Subcutaneous abdominal adipose tissue (tissue), 5 donors: ENCODE results near the gene KCNQ1.

Source experiments
- H3K27ac ChIP-seq: one replicate; pipeline ENCODE4 v1.7.0; 2013; ENCODE audit warnings: low read depth, mild to moderate bottlenecking, inconsistent platforms, low read length, moderate library complexity
- H3K27me3 ChIP-seq, 5 donors: one replicate each; pipeline ENCODE4 v1.7.0; 2013; ENCODE audit warnings: low read length in 5 of 5, inconsistent platforms in 1 of 5; ENCODE audit not compliant: control insufficient read depth in 5 of 5, insufficient read depth in 4 of 5
- H3K36me3 ChIP-seq, 5 donors: one replicate each; pipeline ENCODE4 v1.7.0; 2013; ENCODE audit warnings: low read length in 5 of 5; ENCODE audit not compliant: control insufficient read depth in 5 of 5, insufficient read depth in 5 of 5
- H3K4me1 ChIP-seq, 5 donors: one replicate each; pipeline ENCODE4 v1.7.0; 2013; ENCODE audit warnings: low read length in 5 of 5, mild to moderate bottlenecking in 3 of 5, moderate library complexity in 1 of 5; ENCODE audit not compliant: control insufficient read depth in 5 of 5, insufficient read depth in 5 of 5
- H3K4me3 ChIP-seq, 5 donors: one replicate each; pipeline ENCODE4 v1.7.0; 2013; ENCODE audit warnings: low read length in 5 of 5, low read depth in 1 of 5
- H3K9ac ChIP-seq, 5 donors: one replicate each; pipeline ENCODE4 v1.7.0; 2013; ENCODE audit warnings: low read length in 5 of 5, mild to moderate bottlenecking in 4 of 5, moderate library complexity in 3 of 5
- H3K9me3 ChIP-seq, 5 donors: one replicate each; pipeline ENCODE4 v1.7.0; 2013; ENCODE audit warnings: low read length in 5 of 5; ENCODE audit not compliant: control insufficient read depth in 5 of 5
- donor health status: healthy.
- donor health status: healthy.
- donor health status: healthy.
- donor health status: healthy.
- donor health status: healthy.

Gene KCNQ1

DNA sequence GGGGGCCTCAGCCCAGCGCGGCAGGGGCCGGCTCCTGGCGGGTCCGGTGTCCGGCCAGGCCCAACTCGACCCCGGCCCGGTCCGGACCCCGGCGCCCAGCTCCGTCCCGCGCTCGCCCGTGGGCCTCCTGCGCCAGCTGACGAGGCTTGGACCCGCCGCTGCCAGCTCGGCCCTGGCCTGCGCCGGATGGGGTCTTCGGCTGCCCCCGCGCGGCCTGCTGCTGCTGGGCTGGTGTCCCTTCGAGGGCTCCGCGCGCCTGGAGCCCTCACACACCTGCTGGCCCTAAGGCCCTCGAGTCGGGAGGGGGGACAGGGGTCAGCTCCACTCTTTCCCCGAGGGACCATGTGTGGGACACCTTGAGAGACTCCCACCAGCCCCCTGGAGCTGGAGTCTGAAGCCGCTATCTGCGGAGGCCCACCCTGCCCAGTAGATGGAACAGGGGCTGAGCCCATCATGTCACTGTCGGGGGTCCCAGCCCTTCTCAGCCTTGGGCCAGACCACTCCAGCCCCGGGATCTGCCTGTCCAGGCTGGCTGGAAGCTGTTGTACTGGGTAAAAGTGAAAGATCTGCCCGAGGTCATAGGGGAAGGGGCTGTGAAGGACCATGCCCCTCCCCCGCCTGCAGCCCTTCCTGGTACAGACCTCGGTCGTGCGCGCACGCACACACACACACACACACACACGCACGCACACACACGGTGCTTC is 441.5 kb downstream of the KCNQ1 start:
- peak overlapping the region in 1 of 5 donors; percentile 11 for H3K9ac ChIP-seq
- H3K36me3 ChIP-seq, result peaks cover 0 to 5% (median 0%) of the 10 kb centered on the region in 5 donors
- no peaks in the 10 kb centered on the region for H3K9me3 ChIP-seq
- H3K4me3 ChIP-seq, result peak overlapping the region in 4 of 5 donors; percentile 17 to 62 (median 40)
- no peaks in the 10 kb centered on the region for H3K27me3 ChIP-seq
- no peak overlapping the region for H3K27ac ChIP-seq
- peaks cover 0 to 57% (median 44%) of the 10 kb centered on the region in 5 donors for H3K4me1 ChIP-seq

DNA sequence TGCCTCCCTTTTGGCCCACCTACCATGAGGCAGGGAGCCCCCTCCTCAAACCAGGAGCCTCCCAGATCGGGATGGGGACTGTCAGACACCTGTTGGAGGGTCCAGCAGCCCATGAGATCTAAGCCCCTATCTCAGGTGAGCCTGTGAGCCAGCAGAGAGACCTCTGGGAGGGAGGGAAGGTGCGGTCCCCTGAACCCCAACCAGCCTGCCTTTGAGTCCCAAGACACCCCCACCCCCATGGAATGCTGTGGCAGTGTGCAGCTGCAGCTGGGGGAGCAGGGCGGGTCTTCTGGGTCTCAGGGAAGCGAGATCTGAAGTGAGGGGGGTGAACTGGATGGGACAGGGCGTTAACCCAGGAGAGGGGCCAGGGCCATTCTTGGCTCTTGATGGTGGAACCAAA is 442.1 kb downstream of the KCNQ1 start:
- no peak overlapping the region for H3K9ac ChIP-seq
- H3K36me3 ChIP-seq, result peaks cover 0 to 5% (median 0%) of the 10 kb centered on the region in 5 donors
- no peaks in the 10 kb centered on the region for H3K27me3 ChIP-seq
- no peak overlapping the region for H3K4me3 ChIP-seq
- H3K9me3 ChIP-seq, result no peaks in the 10 kb centered on the region
- no peak overlapping the region for H3K27ac ChIP-seq
- H3K4me1 ChIP-seq, result peaks cover under 1 to 57% (median 44%) of the 10 kb centered on the region in 5 donors

DNA sequence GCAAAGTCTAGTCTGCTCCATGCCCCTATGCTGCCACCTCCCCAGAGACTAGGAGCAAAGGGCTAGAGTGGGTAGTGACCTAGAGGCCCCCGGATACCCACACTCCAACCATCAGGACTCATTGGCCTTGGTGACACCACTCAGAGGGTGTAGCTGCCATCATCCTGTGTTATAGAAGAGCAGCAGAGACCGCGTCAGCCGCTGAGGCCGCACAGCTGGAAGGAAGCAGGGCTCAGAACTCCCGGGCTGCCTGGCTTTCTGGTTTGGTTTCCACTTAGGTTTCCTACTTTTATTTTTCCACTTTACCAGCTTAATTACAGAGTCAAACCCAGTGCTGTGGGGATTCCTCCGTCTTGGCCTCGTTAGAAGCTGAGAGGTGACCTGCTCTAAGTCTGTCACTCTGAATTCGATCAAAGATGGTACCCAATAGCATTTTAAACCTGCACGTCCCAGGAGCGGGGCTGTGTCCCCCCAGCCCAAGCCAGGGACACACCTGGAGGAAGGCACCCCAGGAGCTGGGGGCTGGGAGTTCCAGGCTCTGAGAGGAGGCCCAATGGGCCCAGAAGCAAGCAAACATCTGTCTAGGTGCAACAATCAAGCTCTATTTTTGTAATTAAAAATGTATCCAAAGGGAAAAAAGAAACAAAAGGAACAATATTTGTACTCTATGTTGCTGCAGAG is 442.8 kb downstream of the KCNQ1 start:
- Histone ChIP-seq H3K4me3 (no peak overlapping the region), H3K36me3 (peaks cover 0 to 3% (median 0%) of the 10 kb centered on the region in 5 donors), H3K9me3 (no peaks in the 10 kb centered on the region), H3K4me1 (peaks cover 1 to 56% (median 44%) of the 10 kb centered on the region in 5 donors), H3K27ac (no peak overlapping the region), H3K9ac (no peak overlapping the region), H3K27me3 (no peaks in the 10 kb centered on the region)

DNA sequence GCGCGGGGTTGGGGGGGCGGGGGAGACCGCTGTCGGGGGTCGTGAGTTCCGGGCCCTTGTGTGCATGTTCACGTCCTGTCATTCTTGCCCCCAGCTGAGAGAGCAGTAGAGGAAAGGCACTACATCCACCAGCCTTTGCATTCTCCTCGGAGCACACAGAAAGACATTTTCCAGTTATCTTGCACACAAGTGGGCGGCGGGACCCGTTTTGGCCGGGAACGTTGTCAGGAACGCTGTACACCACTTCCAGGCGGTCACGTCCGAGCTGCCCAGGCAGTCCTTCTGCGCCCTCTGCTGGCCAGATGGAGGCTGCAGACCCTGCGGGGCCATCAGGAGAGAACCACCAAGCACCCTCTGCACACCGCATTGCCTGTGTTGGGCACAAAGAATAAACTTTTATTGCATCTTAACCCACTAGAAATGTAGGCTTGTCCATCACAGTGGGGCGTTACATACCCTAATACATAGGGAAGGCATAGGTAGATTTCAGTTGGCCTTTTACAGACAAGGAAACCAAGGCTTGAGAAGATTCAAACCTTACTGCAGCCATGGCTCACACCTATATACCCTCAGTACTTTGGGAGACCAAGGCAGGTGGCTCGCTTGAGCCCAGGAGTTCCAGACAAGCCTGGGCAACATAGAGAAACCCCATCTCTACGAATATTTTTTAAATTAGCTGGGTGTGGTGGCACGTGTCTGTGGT is 443.6 kb downstream of the KCNQ1 start:
- H3K4me1 ChIP-seq, result peaks cover 1 to 55% (median 41%) of the 10 kb centered on the region in 5 donors
- no peak overlapping the region for H3K9ac ChIP-seq
- H3K9me3 ChIP-seq, result no peaks in the 10 kb centered on the region
- no peaks in the 10 kb centered on the region for H3K36me3 ChIP-seq
- no peak overlapping the region for H3K27ac ChIP-seq
- H3K4me3 ChIP-seq, result no peak overlapping the region
- no peaks in the 10 kb centered on the region for H3K27me3 ChIP-seq

DNA sequence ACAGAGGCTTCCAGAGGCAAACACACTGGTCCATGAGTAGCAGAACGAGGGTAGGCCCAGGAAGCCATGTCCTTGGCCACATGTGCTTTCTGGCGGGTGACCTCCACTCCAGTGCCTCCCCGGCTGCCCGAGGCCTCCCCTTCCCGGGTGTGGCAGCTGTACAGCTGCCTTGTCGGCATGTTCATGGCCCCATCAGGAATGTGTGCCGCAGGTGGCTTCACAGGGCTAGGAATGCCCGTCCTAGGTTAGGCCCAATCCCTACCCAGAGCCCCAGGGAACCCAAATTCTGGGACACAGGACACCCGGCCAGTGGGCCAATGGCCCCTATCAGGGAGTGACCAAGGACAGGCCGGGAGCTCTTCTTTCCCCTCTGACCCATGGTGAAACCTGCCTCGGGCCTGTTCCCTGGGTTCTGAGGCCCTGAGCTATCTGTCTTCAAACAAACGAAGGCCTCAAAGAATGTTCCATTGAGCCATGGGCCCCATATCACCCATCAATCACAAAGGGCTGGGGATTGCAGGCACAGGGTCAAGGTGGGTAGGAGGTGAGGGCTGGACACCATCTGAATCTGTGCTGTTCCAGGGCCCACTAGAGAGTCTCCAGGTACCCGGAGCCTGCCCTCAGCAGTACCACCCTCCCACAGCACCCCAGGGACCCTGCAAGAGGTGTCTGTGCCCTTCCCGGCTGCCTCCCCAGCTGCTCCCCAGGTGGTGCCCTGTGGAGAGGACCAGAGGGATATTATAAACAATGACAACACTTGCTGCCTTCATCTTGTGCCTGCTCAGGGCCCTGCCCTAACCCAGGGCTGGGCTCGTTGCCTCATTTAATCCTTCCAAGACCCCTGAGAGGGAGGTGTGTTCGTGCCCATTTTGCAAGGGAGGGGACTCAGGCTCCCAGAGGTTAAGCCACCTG is 444.8 kb downstream of the KCNQ1 start:
- Histone ChIP-seq H3K27me3 (no peaks in the 10 kb centered on the region), H3K27ac (no peak overlapping the region), H3K4me3 (no peak overlapping the region), H3K9ac (no peak overlapping the region), H3K9me3 (no peaks in the 10 kb centered on the region), H3K4me1 (peaks cover 1 to 55% (median 41%) of the 10 kb centered on the region in 5 donors), H3K36me3 (no peaks in the 10 kb centered on the region)

DNA sequence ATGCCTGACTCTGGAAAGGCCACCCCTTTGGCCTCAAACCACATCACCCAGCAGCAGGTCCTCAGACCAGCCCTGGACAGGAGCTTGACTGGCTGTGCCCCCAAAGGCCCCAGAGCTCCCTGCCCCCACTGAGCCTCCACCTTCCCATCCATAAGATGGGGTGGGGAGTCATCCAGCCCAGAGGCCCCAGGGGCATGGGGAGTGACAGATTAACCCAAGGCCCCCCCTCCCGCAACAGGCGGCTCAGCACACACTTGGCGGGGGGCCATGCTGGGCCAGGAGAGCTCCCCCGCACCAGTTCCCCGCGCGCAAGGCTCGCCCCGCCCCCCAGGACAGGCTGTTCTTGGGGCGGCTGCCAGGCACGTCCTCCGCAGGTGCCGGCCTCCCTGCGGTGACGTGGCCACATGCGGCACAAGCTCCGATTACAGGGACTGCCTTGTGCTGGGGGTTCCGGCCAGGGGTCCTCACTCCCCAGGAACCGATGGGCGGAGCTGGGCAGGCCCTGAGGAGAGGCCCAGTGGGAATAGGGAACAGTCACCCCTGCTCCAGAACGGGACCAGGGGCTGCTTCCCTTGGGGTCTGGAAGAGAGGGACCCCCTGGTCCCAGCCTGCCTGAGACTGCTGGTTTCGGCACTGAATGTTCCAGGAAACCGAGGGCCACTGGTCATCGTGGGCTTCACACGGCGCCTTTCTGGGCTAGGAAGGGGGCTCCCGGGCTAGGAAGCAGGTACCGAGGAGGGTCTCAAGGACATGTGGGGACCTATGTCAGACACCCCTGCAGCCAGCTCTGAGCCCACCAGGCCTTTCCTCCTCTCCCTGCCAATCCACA is 445.9 kb downstream of the KCNQ1 start:
- H3K36me3 ChIP-seq, result no peaks in the 10 kb centered on the region
- H3K4me3 ChIP-seq, result no peak overlapping the region
- no peaks in the 10 kb centered on the region for H3K9me3 ChIP-seq
- H3K27ac ChIP-seq, result no peak overlapping the region
- no peak overlapping the region for H3K9ac ChIP-seq
- peaks cover 1 to 46% (median 36%) of the 10 kb centered on the region in 5 donors for H3K4me1 ChIP-seq
- H3K27me3 ChIP-seq, result no peaks in the 10 kb centered on the region

DNA sequence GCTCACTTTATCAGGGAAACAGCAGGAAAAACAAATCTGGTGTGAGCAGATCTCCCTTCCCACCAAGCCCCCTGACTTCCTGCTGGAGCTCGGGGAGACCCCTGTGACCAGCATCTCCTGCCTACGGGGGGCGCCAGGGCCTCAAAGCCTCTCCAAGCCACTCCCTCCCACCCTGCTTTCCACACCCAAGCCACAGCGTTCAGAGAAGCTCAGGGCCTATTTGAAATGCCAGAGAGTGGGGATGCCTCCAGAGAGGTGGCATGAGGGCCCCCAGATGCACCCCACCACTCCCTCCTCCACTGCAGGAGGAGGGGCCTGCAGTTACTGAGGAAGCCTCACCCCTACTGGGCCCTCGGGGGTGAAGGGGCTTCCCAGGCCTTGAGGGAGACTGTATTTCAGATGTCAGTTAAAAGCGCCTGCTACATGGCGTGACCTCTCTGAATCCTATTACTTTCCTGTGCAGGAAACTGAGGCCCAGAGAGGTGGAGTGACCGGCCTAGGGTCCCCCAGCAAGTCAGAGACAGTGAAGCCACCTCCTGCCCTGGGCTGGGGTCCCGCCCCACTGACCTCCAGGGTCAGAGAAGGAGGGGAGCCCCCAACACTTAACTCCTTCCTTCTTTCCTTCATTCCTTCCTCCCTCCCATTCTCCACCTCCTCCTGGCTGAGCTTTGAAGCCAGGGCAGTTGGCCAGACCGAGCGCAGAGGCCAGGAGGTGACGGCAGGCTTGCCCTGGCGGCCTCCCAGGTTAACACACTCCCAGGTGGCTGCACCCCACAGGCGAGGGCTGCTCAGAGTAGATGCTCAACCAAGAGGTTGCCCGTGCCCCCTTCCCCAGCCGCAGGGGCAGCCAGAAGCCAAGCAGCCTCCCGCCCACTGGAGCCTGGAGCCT is 446.8 kb downstream of the KCNQ1 start:
- H3K4me3 ChIP-seq, result peak overlapping the region in 4 of 5 donors; percentile 48 to 64 (median 58)
- no peaks in the 10 kb centered on the region for H3K9me3 ChIP-seq
- H3K9ac ChIP-seq, result peak overlapping the region in 2 of 5 donors; percentile 48 to 64
- peaks cover 1 to 41% (median 32%) of the 10 kb centered on the region in 5 donors for H3K4me1 ChIP-seq
- H3K36me3 ChIP-seq, result no peaks in the 10 kb centered on the region
- peak overlapping the region; percentile 37 for H3K27ac ChIP-seq
- H3K27me3 ChIP-seq, result no peaks in the 10 kb centered on the region

DNA sequence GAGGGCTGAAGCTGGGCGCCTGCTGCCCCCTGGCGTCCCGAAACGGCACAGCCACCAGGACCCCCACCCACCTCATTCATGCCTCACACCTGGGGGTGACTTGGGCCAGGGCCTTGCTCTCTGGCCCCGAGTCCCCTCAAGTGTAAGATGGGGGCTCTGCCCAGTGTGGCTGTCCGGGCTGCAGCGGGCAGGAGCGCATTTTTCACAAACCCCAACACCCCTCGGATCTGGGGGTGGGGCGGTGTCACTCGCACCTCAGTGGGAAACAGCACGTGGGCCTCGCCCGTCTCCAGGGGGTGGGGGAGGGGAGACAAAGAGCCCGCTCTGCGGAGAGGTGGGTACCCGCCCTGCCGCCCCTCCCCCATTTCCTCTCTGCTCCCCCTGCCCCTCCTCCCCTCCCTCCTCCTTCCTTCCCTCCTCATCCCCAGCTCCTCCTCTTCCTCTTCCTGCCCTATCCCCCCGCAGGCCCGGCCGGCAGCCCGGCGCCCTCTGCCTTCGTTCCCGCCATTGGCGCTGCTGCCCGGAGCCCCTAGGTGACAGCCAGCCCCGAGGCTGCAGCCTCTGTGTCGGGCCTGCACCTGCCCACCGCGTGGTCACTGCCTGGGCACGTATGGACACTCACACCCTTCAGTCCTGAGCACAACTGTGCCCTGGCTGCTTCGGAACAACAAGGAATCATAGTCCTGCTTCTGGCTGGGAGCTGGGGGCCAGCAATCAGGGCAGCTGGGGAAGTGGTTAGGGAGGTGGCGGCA is 447.6 kb downstream of the KCNQ1 start:
- H3K4me1 ChIP-seq, result peaks cover 1 to 36% (median 28%) of the 10 kb centered on the region in 5 donors
- H3K27ac ChIP-seq, result peak overlapping the region; percentile 37
- no peaks in the 10 kb centered on the region for H3K36me3 ChIP-seq
- H3K4me3 ChIP-seq, result peak overlapping the region in 4 of 5 donors; percentile 48 to 64 (median 58)
- peak overlapping the region in 2 of 5 donors; percentile 48 to 66 for H3K9ac ChIP-seq
- no peaks in the 10 kb centered on the region for H3K27me3 ChIP-seq
- no peaks in the 10 kb centered on the region for H3K9me3 ChIP-seq
